NCI-H345 treated with DMSO at 0.1 percent for 48 hours (cell line): ENCODE measurements around the gene ZDHHC22.

Source experiments
- DNase-seq: peaks from one replicate; lab custom pipeline; 2025; ENCODE audit not compliant: unreplicated experiment; lab: John Stamatoyannopoulos, UW

Gene ZDHHC22

DNA sequence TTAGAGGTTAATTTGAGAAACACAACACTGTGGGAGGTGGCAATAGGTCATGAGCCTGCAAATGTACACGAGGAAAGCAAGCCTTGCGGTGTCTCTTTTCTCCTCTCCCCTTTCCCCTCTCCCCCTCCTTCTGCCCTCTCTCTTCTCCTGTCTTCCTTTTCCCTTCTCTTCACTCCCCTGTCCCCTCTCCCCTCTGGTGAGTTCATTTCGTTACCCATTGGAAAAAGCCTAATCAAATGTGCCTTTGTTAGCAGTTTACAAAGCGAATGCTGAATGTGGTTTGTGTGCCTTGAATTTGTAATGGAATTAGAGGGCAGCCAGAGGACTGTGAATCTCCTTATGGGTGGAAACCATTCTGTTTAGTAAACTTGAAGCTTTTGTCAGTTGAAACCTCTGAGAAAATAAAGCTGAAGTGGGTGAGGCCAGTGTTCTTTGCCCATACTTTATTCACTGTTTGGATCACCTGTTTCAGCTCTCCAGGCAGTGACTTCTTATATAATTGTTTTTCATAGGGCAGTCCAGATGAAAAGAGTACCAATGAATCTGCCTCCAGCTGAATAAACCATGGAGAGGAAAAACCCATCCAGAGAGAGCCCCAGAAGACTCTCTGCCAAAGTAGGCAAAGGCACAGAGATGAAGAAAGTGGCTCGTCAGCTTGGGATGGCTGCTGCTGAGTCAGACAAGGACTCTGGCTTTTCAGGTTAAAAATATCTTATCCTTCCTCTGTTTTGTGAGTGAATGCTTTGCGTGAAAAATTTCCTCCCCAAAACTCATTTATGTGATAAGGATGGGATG is 36.2 kb downstream of the ZDHHC22 start:
- no peak for DNase-seq

DNA sequence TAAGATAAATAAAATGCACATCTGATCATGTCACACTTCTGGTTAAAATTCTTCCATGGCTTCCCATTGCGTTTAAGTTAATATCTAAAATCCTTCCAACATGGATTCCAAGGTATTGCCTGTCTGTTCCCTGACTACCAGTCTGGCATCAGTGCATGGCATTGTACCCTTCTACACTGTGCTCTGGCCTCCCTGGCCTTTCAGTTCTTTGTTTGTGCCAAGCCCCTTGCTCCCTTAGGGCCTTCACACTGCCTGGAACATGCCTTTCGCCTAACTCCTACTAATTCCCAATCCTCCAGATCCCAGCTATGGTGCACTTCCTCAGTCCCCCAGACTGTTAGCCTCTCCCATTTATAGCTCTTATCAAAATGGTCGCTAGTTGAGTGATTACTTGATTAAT is 37.2 kb downstream of the ZDHHC22 start:
- DNase-seq: no peak

- no peak for DNase-seq
Measured at GRCh38 chr14:77103951-77104350, 37.6 kb downstream of the ZDHHC22 start.

DNA sequence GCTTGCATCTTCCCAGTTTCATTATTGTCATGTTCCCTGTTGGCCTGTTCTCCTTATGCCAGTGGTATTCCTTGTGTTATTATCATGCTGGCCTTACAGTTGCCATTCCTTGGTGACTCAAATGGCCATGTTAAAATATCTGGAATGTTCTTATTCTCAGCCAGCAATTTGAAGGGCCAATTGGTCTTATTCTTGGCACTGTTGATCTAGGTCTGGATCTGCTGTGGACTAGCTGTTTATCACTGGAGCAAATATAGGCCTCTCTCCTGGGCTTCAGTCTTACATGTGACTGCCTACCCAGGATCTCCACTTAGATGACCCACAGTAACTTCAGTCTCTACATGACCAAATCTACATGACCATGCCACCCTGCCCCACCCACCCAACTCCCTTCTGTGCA is 38.1 kb downstream of the ZDHHC22 start:
- no peak for DNase-seq

DNA sequence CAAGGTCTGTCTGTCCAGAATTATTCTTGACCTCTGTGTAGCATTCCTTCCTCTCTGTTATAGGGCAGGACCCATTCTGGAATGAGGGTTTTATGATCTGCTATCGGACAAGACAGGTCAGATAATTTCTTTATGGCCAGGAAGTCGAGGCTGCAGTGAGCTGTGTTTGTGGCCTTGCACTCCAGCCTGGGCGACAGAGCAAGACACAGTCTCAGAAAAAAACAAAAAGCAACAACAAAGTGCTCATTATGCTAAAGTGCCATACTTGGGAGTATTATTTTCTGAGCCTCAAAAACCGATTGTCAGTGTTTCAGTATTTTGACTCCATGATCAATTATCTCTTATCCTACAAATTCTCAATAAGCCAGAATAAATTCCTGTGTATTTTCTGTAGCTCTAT is 39.4 kb downstream of the ZDHHC22 start:
- no peak for DNase-seq

DNA sequence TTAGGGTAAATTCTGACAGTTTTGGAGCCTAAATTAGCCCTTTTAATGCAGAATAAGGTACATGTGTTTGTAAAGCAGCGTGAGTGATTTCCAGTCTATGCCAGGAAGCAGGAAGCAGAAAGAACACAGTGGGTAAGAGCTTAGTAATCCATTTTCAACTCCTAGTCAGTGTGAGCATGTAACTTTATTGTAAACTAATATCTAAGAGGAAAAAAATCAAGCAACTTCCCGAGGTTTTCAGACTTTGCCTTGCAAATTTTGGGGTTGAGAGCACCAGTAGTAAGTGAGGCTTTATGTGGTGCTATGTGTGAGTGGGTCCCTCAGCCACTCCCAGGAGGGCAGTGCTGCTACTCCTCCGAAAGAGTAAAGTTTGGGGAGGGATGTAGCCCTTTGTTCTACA is 40.6 kb downstream of the ZDHHC22 start:
- no peak for DNase-seq

- DNase-seq: no peak
Measured at GRCh38 chr14:77099425-77100167, 42.0 kb downstream of the ZDHHC22 start.

DNA sequence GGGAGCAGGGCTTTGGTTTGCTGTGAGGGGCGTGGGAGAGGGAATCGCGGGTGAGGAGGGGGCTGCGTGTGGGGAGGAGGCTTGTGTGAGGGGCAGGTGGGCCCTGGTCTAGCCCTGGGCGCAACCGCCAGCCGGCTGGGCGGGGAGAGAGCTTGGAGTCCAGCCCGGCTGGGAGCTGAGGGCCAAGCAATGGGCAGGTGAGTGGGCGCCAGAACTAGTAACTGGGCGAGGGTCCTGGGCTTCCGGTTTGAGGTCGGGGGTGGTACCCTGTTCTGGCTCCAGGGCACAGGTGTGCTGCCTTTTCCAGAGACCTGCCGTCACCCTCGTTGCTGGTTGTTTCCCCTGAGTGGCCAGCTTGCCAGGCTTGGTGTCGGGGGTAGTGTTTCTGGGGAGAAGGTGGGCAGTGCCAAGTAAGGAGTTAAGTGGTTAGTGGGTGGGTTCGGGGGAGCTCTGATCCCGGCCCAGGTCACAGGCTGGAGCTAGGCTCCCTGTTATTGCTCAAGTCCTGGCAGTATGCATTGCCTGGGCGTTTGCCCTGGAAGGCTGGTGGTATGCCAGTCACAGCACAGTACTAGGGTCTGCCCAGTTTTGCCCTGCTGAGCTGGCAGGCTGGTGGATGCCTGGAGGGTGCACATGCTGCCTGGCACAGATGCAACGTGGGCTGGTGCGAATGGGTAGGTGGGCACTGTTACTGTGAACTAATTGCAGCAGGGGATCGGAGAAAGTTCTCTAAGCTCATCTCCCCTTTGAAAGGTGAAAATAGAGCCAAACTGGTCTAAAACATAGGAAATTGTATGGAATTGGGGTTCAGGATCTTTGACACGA is 42.9 kb downstream of the ZDHHC22 start:
- no peak for DNase-seq

GRCh38 chr14:77097700-77098528 is 43.7 kb downstream of the ZDHHC22 start, which contains the start of gene CIPC:
Gene CIPC (plus strand): TSS chr14:77098258. CDS start chr14:77105709, 7,451 bp downstream.
- peak; percentile 97 for DNase-seq

DNA sequence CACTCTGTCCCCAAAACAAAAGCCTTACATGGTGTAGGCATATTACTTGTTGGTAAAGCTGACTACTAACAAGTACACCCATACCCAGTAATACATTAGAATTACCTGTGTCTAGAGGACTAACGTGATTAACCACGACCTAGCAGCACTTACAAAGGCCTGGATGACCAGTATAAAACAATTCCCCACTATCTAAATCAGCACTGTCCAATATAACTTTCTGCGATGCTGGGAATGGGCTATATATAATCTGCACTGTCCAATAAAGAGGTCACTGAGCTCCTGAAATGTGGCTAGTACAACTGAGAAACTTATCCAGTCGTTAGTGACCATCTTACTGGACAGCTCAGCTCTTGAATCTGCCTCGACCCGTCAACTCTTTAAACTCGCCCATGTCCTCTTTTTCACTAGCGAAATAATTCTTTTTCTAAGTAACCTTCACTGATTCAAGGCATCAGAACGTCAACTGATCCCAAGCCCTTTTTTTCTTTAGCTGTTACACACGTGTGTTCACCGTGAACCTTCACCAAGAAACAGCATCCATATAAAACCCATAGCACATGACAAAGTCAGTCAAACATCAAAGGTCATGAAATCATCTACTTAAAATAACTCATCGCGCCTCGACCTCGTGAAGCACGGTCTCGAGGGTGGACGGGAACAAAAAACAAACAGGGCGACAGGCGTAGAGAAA is 44.4 kb downstream of the ZDHHC22 start:
- DNase-seq: no peak

DNA sequence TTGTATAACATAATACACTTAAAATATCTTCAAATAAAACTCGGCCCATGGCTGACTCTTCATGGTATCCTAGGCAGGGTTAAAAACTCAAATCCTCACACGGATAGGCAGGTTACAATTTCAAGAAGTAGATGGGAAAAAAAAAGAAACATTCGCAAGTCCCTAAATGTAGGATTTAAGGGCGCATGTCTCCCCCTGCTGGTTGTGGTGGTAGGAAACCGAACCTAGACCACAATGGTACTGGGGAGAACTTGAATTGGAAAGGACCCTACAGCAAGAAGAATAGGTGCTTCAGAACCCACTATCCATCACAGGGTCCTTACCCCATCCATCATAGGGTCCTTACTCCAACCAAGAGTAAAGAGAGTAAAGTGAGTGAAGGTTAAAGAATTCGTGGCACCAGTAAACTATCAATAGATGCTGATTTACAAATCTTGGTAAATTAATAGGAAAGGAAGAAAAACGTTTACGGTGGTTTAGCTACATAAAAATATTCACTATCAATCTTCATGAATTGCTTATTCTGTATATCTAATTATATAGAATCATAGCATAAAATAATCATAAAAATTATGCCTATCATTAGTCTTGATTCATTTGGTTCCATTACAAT is 46.8 kb downstream of the ZDHHC22 start:
- peak; percentile 68 for DNase-seq

- DNase-seq: no peak
Measured at GRCh38 chr14:77092676-77093075, 48.9 kb downstream of the ZDHHC22 start.

DNA sequence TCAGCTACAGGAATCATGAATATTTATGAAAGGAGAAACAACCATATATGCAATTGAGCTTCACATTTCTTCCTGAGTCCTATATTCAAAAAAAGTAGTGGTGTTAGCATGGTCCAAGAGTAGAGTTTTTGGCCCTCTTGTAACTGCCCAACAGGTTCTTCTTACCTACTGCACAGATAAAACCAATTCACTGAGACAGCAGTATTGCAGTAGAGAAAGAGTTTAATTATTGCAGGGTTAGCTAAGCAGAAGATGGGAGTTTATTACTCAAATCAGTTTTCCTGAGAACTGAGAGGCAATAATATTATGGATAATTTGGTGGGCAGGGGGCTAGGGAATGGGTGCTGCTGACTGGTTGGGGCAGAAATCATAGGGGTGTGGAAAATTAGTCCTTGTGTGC is 50.1 kb downstream of the ZDHHC22 start:
- DNase-seq: no peak

GRCh38 chr14:77088645-77089044 is 52.9 kb downstream of the ZDHHC22 start:
- DNase-seq: no peak

GRCh38 chr14:77088219-77088618 is 53.4 kb downstream of the ZDHHC22 start:
- DNase-seq: peak; percentile 89

GRCh38 chr14:77087631-77088030 is 54.0 kb downstream of the ZDHHC22 start:
- no peak for DNase-seq

DNA sequence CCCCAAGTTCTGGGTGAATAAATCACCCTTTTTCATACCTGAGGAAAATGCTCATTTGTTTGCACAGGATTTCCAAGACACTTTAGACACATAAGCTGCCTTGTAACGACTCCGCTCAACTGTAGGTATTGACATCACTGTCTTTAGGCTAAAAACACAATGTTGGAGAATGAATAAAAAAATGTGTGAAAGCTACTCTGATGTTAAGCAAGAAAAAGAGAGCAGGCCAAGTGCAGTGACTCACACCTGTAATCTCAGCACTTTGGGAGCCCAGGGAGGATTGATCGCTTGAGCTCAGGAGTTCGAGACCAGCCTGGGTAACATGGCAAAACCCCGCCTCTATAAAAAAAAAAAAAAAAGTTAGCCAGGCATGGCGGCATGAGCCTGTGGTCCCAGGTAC is 54.6 kb downstream of the ZDHHC22 start:
- DNase-seq: no peak

- DNase-seq: peak; percentile 10
Measured at GRCh38 chr14:77086017-77086727, 55.4 kb downstream of the ZDHHC22 start.

DNA sequence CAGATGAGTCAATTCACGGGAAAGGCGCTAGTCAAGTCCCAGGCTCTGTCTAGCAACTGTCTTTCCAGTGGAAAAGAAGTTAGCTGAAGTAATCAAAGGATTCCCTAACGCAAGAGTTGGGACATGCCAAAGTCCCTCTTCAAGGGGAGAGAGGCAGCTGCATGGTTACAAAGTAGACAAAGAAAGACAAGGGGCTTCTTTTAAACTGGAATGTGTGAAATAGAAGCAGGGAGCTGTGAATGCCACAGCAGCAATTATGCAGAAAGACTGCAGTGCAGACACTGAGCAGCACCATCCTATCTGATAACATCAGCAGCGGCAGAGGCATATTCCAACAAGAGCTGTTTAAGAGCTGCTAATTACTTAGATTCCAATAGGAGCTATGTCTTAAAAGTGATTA is 56.1 kb downstream of the ZDHHC22 start:
- DNase-seq: no peak
